Loucy (cell line): ENCODE measurements around the gene RPLP2.

Experiments
- EZH2phosphoT487 ChIP-seq: fragments of 200-600 bp; IDR thresholded peaks from 2 replicates; pipeline ENCODE4 v1.6.1; 2018; ENCODE audit warnings: antibody characterized with exemption, mild to moderate bottlenecking, moderate library complexity, borderline replicate concordance
- TF ChIP-seq, protein P1 (sequence below): fragments of 200-600 bp; sonication (generic); conservative IDR thresholded peaks from 2 replicates; pipeline ENCODE4 v1.5.1; 2014; ENCODE audit warnings: mild to moderate bottlenecking, antibody characterized with exemption, low read length

DNA sequence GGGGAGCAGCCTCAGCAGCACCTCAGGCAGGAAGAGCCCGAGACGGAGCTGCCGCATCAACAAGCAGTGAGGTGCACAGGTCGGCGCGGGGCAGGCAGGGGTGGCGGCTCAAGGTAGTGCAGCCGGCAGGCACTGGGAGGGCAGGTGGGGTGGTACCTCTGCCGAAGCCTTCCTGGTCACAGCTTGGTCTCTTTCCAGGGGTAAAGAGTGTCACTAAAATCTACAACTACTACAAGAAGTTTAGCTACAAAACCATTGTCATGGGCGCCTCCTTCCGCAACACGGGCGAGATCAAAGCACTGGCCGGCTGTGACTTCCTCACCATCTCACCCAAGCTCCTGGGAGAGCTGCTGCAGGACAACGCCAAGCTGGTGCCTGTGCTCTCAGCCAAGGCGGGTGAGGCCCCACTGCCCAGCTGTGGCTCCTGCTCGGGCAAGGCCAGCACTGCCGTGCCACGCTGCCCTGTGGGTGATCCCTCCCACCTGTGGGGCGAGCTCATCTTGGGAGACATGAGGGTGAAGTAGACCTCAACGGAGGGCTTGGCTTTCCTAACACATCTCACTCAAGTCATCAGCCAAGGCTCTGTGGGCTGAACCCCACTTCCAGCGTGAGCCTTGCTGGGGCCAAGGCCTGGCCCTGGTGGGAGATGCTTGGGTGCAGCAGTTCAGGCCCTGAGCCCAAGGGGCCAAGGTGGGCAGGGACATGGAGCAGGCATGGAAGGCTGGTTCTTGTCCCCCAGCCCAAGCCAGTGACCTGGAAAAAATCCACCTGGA lies 46.0 kb upstream of the RPLP2 start:
- TF ChIP-seq, protein P1, sequence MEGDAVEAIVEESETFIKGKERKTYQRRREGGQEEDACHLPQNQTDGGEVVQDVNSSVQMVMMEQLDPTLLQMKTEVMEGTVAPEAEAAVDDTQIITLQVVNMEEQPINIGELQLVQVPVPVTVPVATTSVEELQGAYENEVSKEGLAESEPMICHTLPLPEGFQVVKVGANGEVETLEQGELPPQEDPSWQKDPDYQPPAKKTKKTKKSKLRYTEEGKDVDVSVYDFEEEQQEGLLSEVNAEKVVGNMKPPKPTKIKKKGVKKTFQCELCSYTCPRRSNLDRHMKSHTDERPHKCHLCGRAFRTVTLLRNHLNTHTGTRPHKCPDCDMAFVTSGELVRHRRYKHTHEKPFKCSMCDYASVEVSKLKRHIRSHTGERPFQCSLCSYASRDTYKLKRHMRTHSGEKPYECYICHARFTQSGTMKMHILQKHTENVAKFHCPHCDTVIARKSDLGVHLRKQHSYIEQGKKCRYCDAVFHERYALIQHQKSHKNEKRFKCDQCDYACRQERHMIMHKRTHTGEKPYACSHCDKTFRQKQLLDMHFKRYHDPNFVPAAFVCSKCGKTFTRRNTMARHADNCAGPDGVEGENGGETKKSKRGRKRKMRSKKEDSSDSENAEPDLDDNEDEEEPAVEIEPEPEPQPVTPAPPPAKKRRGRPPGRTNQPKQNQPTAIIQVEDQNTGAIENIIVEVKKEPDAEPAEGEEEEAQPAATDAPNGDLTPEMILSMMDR = no peak
- no peak for TF ChIP-seq EZH2phosphoT487
